Nephron progenitor cell (in vitro differentiated cells): ENCODE measurements around the gene ABCA12.

Source experiments
- DNase-seq: peaks from one replicate; pipeline ENCODE4 v3.0.0; 2021
- H3K27ac Mint-ChIP-seq: 2 replicates; pipeline ENCODE4 v1.8.0; 2021; ENCODE audit warnings: mild to moderate bottlenecking, moderate library complexity, mixed read lengths
- H3K27me3 Mint-ChIP-seq: 2 replicates; pipeline ENCODE4 v1.8.0; 2021; ENCODE audit warnings: mild to moderate bottlenecking, low read depth, mixed read lengths; ENCODE audit not compliant: poor library complexity
- H3K36me3 Mint-ChIP-seq: 2 replicates; pipeline ENCODE4 v1.8.0; 2021; ENCODE audit warnings: low read depth, mixed read lengths
- H3K4me1 Mint-ChIP-seq: 2 replicates; pipeline ENCODE4 v1.8.0; 2021; ENCODE audit warnings: mixed read lengths
- H3K4me3 Mint-ChIP-seq: 2 replicates; pipeline ENCODE4 v1.8.0; 2021; ENCODE audit warnings: mild to moderate bottlenecking, moderate library complexity, mixed read lengths
- H3K9me3 Mint-ChIP-seq: 2 replicates; pipeline ENCODE4 v1.8.0; 2021; ENCODE audit warnings: mild to moderate bottlenecking, moderate library complexity, mixed read lengths
- TF ChIP-seq, protein P1 (sequence below): fragments of 200-600 bp; sonication (generic); IDR thresholded peaks from 2 replicates; pipeline ENCODE4 v1.5.0; 2021; ENCODE audit warnings: antibody characterized with exemption

Gene ABCA12

DNA sequence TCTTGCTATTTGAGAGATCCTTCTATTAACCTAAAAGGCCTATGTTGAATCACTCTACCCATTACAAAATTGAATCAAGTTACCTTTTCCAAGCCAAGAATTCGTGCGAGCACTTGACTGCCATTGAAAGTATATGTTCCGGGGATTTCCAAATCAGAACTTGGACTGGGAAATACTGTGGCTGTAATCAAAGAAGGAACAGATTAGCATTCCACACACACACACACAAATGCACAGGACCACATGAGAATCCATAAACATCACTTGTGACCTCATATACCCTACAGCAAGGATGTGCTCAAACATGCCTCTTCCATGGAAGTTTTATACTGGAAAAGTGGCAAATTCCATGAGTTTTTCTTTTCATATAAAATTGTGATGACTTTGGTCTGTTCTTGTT lies 86.0 kb downstream of the ABCA12 start:
- TF ChIP-seq, protein P1, sequence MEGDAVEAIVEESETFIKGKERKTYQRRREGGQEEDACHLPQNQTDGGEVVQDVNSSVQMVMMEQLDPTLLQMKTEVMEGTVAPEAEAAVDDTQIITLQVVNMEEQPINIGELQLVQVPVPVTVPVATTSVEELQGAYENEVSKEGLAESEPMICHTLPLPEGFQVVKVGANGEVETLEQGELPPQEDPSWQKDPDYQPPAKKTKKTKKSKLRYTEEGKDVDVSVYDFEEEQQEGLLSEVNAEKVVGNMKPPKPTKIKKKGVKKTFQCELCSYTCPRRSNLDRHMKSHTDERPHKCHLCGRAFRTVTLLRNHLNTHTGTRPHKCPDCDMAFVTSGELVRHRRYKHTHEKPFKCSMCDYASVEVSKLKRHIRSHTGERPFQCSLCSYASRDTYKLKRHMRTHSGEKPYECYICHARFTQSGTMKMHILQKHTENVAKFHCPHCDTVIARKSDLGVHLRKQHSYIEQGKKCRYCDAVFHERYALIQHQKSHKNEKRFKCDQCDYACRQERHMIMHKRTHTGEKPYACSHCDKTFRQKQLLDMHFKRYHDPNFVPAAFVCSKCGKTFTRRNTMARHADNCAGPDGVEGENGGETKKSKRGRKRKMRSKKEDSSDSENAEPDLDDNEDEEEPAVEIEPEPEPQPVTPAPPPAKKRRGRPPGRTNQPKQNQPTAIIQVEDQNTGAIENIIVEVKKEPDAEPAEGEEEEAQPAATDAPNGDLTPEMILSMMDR, result no peak
- Mint-ChIP-seq H3K9me3 (peaks cover 15% of the 10 kb centered on the region), H3K4me3 (no peak overlapping the region), H3K36me3 (no peaks in the 10 kb centered on the region), H3K4me1 (peaks cover 7% of the 10 kb centered on the region), H3K27me3 (peaks cover 3% of the 10 kb centered on the region), H3K27ac (no peak overlapping the region)
- no peak for DNase-seq

DNA sequence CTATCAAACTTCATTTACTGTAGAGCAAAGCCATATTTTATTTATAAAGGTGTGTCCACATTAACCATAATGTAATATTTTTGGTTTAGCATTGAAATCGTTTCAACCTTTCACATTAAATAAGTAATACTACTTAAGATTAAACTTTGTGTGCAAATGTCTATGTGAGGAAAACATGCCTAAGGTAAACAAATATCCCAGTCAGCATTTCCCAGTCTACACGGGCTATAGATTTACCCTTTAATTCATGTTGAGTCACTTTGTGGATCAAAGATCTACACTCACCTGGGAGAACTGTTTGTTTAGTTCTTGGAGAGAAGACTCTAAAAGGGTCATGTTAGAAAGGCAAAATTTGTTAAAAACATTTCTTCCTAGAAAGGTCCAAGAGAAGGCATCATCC lies 89.1 kb downstream of the ABCA12 start:
- peaks cover 3% of the 10 kb centered on the region for H3K27me3 Mint-ChIP-seq

DNA sequence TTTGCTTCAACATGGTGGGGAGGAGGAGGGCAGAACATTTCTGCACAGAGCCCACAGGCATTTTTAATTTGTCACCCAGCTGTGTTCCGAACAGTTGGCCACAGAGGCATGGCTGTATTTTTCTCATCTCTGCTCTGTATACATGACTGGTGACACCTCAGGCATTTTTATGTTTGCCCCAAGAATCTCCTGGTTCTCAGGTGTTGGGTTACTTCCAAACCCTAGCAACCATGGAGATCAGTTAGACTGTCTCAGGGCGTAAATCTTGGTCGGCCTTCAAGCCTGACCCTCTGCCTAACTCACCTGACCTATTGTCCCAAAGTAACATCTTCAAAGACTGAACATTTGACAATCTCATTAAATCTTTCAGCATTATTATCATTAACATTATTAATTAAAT lies 100.0 kb downstream of the ABCA12 start:
- peaks cover 12% of the 10 kb centered on the region for H3K9me3 Mint-ChIP-seq
- H3K27me3 Mint-ChIP-seq, result no peaks in the 10 kb centered on the region
- H3K27ac Mint-ChIP-seq, result peak overlapping the region; percentile 30
- TF ChIP-seq, protein P1, result no peak
- DNase-seq, result peak; percentile 31
- peaks cover 26% of the 10 kb centered on the region for H3K4me1 Mint-ChIP-seq
- H3K36me3 Mint-ChIP-seq, result no peaks in the 10 kb centered on the region
- no peak overlapping the region for H3K4me3 Mint-ChIP-seq

More for the DNA sequence above, 89.1 kb downstream of the ABCA12 start:
- TF ChIP-seq, protein P1, result no peak
- H3K36me3 Mint-ChIP-seq, result no peaks in the 10 kb centered on the region
- DNase-seq, result no peak
- H3K27ac Mint-ChIP-seq, result no peak overlapping the region
- no peak overlapping the region for H3K4me3 Mint-ChIP-seq
- peaks cover 24% of the 10 kb centered on the region for H3K9me3 Mint-ChIP-seq
- no peaks in the 10 kb centered on the region for H3K4me1 Mint-ChIP-seq

DNA sequence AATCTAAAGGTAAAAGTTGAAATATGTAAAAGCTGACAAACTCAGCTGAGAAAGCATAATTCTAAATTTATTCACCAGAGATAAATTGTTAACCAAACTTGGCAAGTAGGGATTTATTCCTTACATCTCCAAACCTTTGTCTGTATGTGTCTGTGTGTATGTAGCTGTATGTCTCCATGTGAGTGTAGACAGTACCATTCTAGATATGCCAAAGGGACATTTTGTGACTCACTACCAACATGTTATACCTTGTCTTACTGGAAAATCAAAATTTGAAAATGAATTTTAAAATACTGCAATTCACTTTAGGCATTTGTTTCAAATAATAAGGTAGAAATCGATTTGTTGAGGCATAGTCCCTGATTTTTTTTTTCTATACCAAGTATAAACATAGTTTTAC lies 102.1 kb downstream of the ABCA12 start:
- Mint-ChIP-seq H3K27me3 (no peaks in the 10 kb centered on the region), H3K9me3 (peaks cover 1% of the 10 kb centered on the region), H3K4me1 (peaks cover 26% of the 10 kb centered on the region), H3K27ac (no peak overlapping the region), H3K4me3 (no peak overlapping the region), H3K36me3 (no peaks in the 10 kb centered on the region)
- DNase-seq, result no peak
- TF ChIP-seq, protein P1, result no peak

DNA sequence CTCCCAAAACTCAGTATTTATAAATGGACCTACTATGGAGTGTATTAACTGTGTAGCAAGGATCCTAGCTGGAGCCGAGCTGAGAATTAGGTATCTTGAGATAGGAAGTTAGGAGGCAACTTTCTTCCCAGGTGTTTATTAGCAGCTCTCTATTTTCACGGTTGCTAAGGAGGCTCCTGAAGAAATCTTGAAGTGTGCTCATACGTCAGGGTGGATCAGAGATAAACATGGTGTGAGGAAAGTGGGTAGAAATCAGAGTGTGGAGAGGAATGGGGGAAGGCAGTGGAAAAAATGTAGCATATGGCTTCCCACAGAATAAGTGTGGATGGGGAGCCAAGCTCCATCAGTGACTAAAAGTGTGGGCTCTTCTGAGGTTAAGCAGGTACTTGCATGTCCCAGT lies 104.3 kb downstream of the ABCA12 start:
- H3K4me3 Mint-ChIP-seq, result no peak overlapping the region
- TF ChIP-seq, protein P1, result no peak
- DNase-seq, result no peak
- H3K27me3 Mint-ChIP-seq, result no peaks in the 10 kb centered on the region
- no peaks in the 10 kb centered on the region for H3K36me3 Mint-ChIP-seq
- no peaks in the 10 kb centered on the region for H3K9me3 Mint-ChIP-seq
- peaks cover 26% of the 10 kb centered on the region for H3K4me1 Mint-ChIP-seq
- H3K27ac Mint-ChIP-seq, result peak overlapping the region; percentile 91

DNA sequence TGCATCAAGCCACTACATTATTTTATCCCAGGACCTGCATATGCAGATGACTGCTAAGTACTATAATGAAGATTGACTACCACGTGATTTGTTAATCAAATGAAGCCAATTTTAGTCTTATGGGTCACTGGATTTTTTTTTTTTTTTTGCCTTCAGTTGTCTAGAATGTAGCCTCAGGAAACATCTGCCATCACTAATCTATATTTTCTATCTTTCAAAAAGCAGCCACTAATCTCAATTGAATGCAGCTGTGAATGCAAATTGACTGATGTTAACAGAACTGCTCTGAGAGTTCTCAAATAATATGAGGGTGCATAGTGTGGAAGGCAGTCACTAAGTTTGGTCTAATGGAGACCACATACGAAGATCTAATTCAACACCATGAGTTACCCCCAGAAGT lies 106.3 kb downstream of the ABCA12 start:
- TF ChIP-seq, protein P1, result no peak
- Mint-ChIP-seq H3K4me1 (peaks cover 8% of the 10 kb centered on the region), H3K4me3 (no peak overlapping the region), H3K9me3 (no peaks in the 10 kb centered on the region), H3K27ac (no peak overlapping the region), H3K27me3 (no peaks in the 10 kb centered on the region), H3K36me3 (no peaks in the 10 kb centered on the region)
- no peak for DNase-seq
